Measurements from ENCODE around the gene SEMA5B.

DNA sequence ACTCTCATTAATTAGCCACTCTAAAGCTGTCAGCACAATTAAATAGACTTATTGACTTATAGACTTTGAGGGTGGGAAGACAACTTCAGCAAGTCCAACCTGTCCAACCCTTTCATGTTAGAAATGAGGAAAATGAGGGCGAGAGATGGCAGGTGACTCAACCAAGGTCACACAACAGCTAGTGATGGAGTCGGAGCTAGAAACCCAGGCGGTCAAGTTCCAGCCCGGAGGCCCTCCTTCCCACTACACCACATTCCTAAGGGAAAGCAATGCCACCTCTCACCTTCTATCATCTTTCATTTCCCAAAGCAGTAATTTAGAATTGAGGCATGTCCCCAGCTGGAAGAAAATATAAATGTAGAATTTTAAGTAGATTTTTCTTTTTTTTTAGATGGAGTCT is 28.7 kb downstream of the SEMA5B start:
- TF ChIP-seq, protein P1, sequence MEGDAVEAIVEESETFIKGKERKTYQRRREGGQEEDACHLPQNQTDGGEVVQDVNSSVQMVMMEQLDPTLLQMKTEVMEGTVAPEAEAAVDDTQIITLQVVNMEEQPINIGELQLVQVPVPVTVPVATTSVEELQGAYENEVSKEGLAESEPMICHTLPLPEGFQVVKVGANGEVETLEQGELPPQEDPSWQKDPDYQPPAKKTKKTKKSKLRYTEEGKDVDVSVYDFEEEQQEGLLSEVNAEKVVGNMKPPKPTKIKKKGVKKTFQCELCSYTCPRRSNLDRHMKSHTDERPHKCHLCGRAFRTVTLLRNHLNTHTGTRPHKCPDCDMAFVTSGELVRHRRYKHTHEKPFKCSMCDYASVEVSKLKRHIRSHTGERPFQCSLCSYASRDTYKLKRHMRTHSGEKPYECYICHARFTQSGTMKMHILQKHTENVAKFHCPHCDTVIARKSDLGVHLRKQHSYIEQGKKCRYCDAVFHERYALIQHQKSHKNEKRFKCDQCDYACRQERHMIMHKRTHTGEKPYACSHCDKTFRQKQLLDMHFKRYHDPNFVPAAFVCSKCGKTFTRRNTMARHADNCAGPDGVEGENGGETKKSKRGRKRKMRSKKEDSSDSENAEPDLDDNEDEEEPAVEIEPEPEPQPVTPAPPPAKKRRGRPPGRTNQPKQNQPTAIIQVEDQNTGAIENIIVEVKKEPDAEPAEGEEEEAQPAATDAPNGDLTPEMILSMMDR (IDR thresholded peaks at IDR 0.05; ENCODE audit: low read length) = no peak
- no peak for TF ChIP-seq EZH2 (IDR thresholded peaks at IDR 0.05; ENCODE audit: borderline replicate concordance, low read length)
